ENCODE results near the gene LPP.

LPP gene

GRCh38 chr3:188198760-188199327, 44.9 kb downstream of the LPP start:
- no peak for DNase-seq

GRCh38 chr3:188199386-188199785, 45.4 kb downstream of the LPP start:
- DNase-seq, result no peak

GRCh38 chr3:188200481-188200880, 46.5 kb downstream of the LPP start:
- no peak for DNase-seq

GRCh38 chr3:188202358-188203138, 48.6 kb downstream of the LPP start:
- no peak for DNase-seq

GRCh38 chr3:188204526-188204925, 50.6 kb downstream of the LPP start:
- DNase-seq, result no peak

GRCh38 chr3:188205992-188206416, 52.0 kb downstream of the LPP start:
- no peak for DNase-seq

- DNase-seq, result no peak
Measured at GRCh38 chr3:188206787-188207186, 52.8 kb downstream of the LPP start.

- DNase-seq, result no peak
Measured at GRCh38 chr3:188207941-188208515, 54.1 kb downstream of the LPP start.

- no peak for DNase-seq
Measured at GRCh38 chr3:188208516-188208981, 54.6 kb downstream of the LPP start.

- no peak for DNase-seq
Measured at GRCh38 chr3:188209034-188209433, 55.1 kb downstream of the LPP start.

GRCh38 chr3:188209740-188210139, 55.8 kb downstream of the LPP start:
- no peak for DNase-seq

GRCh38 chr3:188211476-188211875, 57.5 kb downstream of the LPP start:
- no peak for DNase-seq

GRCh38 chr3:188212308-188212969, 58.5 kb downstream of the LPP start:
- DNase-seq, result no peak

GRCh38 chr3:188214442-188214841, 60.5 kb downstream of the LPP start:
- DNase-seq, result no peak

GRCh38 chr3:188215129-188215528, 61.2 kb downstream of the LPP start:
- DNase-seq, result no peak

- DNase-seq, result no peak
Measured at GRCh38 chr3:188217011-188217463, 63.1 kb downstream of the LPP start.

- DNase-seq, result no peak
Measured at GRCh38 chr3:188217726-188218125, 63.8 kb downstream of the LPP start.

- DNase-seq, result no peak
Measured at GRCh38 chr3:188218603-188219002, 64.6 kb downstream of the LPP start.

GRCh38 chr3:188219147-188219546, 65.2 kb downstream of the LPP start:
- no peak for DNase-seq

GRCh38 chr3:188220097-188220788, 66.3 kb downstream of the LPP start:
- no peak for DNase-seq

GRCh38 chr3:188220988-188221818, 67.2 kb downstream of the LPP start:
- DNase-seq, result no peak

- no peak for DNase-seq
Measured at GRCh38 chr3:188223936-188224335, 70.0 kb downstream of the LPP start.

All from activated CD4-positive, CD25-positive, alpha-beta regulatory T cell treated with anti-CD3 and anti-CD28 coated beads, Interleukin-2, amount 50 U/mL, for 72 hours (primary cell).